Measurements from ENCODE around the gene SMOC2. TPM values are rescaled to one million over a fixed set of nuclear protein-coding genes. Genes with fewer than 3 reads are reported as not detected.
"Not testable (repeated sequence)": the region's sequence is repeated elsewhere in the genome, so short reads cannot be mapped to it uniquely, and the experiment has no call there.

Gene SMOC2
- total RNA-seq, 1 experiment from 2014 or later, result not detected

- no peak for DNase-seq (ENCODE audit: low read depth)
Observed at GRCh38 chr6:168571268-168571667, 130.3 kb downstream of the SMOC2 start.

- DNase-seq (ENCODE audit: low read depth), result not testable (repeated sequence)
Observed at GRCh38 chr6:168573276-168573835, 132.4 kb downstream of the SMOC2 start.

- DNase-seq (ENCODE audit: low read depth), result no peak
Observed at GRCh38 chr6:168574075-168574698, 133.2 kb downstream of the SMOC2 start.

GRCh38 chr6:168574699-168575195 lies 133.8 kb downstream of the SMOC2 start:
- DNase-seq (ENCODE audit: low read depth), result no peak

- no peak for DNase-seq (ENCODE audit: low read depth)
Observed at GRCh38 chr6:168575346-168576098, 134.5 kb downstream of the SMOC2 start.

GRCh38 chr6:168576388-168576787 lies 135.4 kb downstream of the SMOC2 start:
- no peak for DNase-seq (ENCODE audit: low read depth)

- no peak for DNase-seq (ENCODE audit: low read depth)
Observed at GRCh38 chr6:168577496-168577895, 136.5 kb downstream of the SMOC2 start.

- no peak for DNase-seq (ENCODE audit: low read depth)
Observed at GRCh38 chr6:168578036-168578435, 137.1 kb downstream of the SMOC2 start.

- DNase-seq (ENCODE audit: low read depth), result no peak
Observed at GRCh38 chr6:168581236-168581635, 140.3 kb downstream of the SMOC2 start.

- DNase-seq (ENCODE audit: low read depth), result no peak
Observed at GRCh38 chr6:168581706-168582105, 140.7 kb downstream of the SMOC2 start.

- no peak for DNase-seq (ENCODE audit: low read depth)
Observed at GRCh38 chr6:168582571-168582981, 141.6 kb downstream of the SMOC2 start.

- DNase-seq (ENCODE audit: low read depth), result no peak
Observed at GRCh38 chr6:168583126-168583525, 142.1 kb downstream of the SMOC2 start.

- no peak for DNase-seq (ENCODE audit: low read depth)
Observed at GRCh38 chr6:168583821-168584220, 142.8 kb downstream of the SMOC2 start.

GRCh38 chr6:168584249-168584648 lies 143.3 kb downstream of the SMOC2 start:
- DNase-seq (ENCODE audit: low read depth), result no peak

- DNase-seq (ENCODE audit: low read depth), result no peak
Observed at GRCh38 chr6:168584671-168585070, 143.7 kb downstream of the SMOC2 start.

GRCh38 chr6:168585441-168585840 lies 144.5 kb downstream of the SMOC2 start:
- no peak for DNase-seq (ENCODE audit: low read depth)

GRCh38 chr6:168589275-168589674 lies 148.3 kb downstream of the SMOC2 start:
- no peak for DNase-seq (ENCODE audit: low read depth)

- no peak for DNase-seq (ENCODE audit: low read depth)
Observed at GRCh38 chr6:168590406-168590805, 149.4 kb downstream of the SMOC2 start.

- no peak for DNase-seq (ENCODE audit: low read depth)
Observed at GRCh38 chr6:168596344-168596743, 155.4 kb downstream of the SMOC2 start.

GRCh38 chr6:168597471-168597875 lies 156.5 kb downstream of the SMOC2 start:
- no peak for DNase-seq (ENCODE audit: low read depth)

- DNase-seq (ENCODE audit: low read depth), result no peak
Observed at GRCh38 chr6:168598251-168599117, 157.5 kb downstream of the SMOC2 start.

GRCh38 chr6:168599118-168599494 lies 158.1 kb downstream of the SMOC2 start:
- DNase-seq (ENCODE audit: low read depth), result no peak

Measured in HT1080 (cell line).